ENCODE data around the gene RNF157. TPM values are rescaled to one million over a fixed set of nuclear protein-coding genes. Genes with fewer than 3 reads are reported as not detected.

RNF157 gene
- total and polyA plus RNA-seq, 9 of the 15 experiments (the other 6 are each of a cell fraction or from before 2014, with no cell fraction given): 8.1 to 31.7 (median 20.8) TPM

DNA sequence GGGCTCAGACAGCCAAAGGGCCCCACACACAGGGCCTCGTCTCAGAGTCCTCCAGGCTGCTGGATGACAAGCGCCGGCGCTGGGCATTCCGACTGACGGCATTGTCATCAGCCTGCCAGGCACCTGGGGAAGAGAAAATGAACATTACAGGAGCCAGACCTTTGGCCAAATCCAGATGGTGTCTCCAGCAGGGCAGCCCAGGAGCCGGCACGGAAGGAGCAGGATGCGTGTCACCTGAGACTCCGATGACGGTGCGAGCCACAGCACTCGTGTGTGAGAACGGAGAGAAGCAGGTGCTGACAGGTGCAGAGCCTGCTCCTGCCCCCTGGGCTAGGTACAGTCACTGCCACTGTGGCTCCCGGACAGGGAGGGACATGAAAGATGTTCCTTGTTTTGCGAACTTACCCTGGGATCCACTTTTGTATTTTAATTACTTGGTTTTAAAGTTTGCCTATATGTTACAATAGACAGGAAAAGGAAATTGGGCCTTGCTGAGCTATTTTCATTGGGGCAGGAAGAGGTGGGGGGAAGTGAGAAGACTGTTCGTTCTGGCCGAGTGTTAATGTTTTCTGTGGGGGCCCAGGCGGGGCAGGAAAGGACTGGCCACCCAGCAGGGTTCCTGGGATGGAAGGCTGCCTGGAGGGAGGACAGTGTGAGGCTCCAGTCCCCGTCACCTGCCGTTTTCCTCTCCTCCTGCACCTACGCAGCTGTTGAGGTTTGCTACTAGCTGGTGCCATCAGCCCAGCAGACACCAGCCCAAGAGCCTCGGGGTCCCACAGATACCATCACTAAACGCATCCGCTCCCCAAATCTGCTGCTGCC is 94.9 kb downstream of the RNF157 start:
- Histone ChIP-seq H4K20me1 (replicated peaks; ENCODE audit: control insufficient read depth, insufficient read depth, low read length) (peaks cover 14% of the 10 kb centered on the region), H3K27ac (ENCODE audit: extremely low read depth, low read depth, low read length) (no peak overlapping the region), H3K36me3 (ENCODE audit: control insufficient read depth, insufficient read depth, low read length) (peaks cover 22% of the 10 kb centered on the region; the same call in 1 of the 3 replicates), H3K4me1 (replicated peaks in 1 of 2; ENCODE audit: control insufficient read depth in 2 of 2, insufficient read depth in 2 of 2, low read length in 2 of 2) (peaks cover 5 to 20% of the 10 kb centered on the region in 2 experiments; a peak in 3 of 5 replicates), H2AFZ (ENCODE audit: low read depth, low read length) (no peak overlapping the region), H3K9me1 (ENCODE audit: control insufficient read depth, insufficient read depth, low read length) (no peaks in the 10 kb centered on the region), H3K4me3 (no peak overlapping the region), H3K27me3 (ENCODE audit: control insufficient read depth in 2 of 2, insufficient read depth in 2 of 2, low read length in 2 of 2) (peaks cover 2 to 6% of the 10 kb centered on the region in 2 experiments; a peak in 3 of 5 replicates), H3K9me3 (replicated peaks; ENCODE audit: control insufficient read depth, insufficient read depth, low read depth, low read length) (no peaks in the 10 kb centered on the region), H3K79me2 (ENCODE audit: control insufficient read depth, insufficient read depth, low read length) (no peaks in the 10 kb centered on the region), H3K9ac (ENCODE audit: insufficient read depth in 1 of 2, low read depth in 2 of 2, low read length in 2 of 2) (peak overlapping the region in 1 of 2 experiments; percentile 71; a peak in 1 of 4 replicates), H3K4me2 (ENCODE audit: insufficient read depth, low read length) (no peak overlapping the region)
- DNase-seq (ENCODE audit: extremely low read depth in 1 of 4, low spot score in 3 of 4): no peak
- intact Hi-C loops (cut with micrococcal nuclease): no loop called here
- no peak for ATAC-seq
- CTCF ChIA-PET (ENCODE audit: low intra/inter-chr PET ratio): no interaction called here
- BruUV-seq (replicated peaks): no TSS peak
- TF ChIP-seq ZNF507 (tag; conservative IDR thresholded peaks at IDR 0.05) (no peak), ATF1 (CRISPR knock-in tag; IDR thresholded peaks at IDR 0.05) (no peak), ATF1 (tag; IDR thresholded peaks at IDR 0.05) (no peak), POLR2G (IDR thresholded peaks at IDR 0.05; ENCODE audit: low read depth, low read length) (peak; percentile 47), SP1 (CRISPR knock-in tag; IDR thresholded peaks at IDR 0.05) (no peak)
- WGBS (ENCODE audit: insufficient coverage, low coverage, missing lambda C conversion rate): 87% methylated on average over 18 of the region's 25 CpGs
- POLR2A ChIA-PET: interaction anchor here (1.3 kb wide), 1 partner anchor 21 kb away, joined by 4 read pairs; no protein-coding TSS in a partner anchor
- in situ Hi-C loops (cut with MboI): no loop called here
- FAIRE-seq: no peak
